Adrenal gland (tissue), 5 donors: ENCODE measurements around the gene PHLDB3.

Source experiments
- POLR2A ChIP-seq, 2 donors: fragments of 450-650 bp; IDR thresholded peaks; one replicate each; pipeline ENCODE4 v1.6.1; 2017; ENCODE audit warnings: antibody characterized with exemption in 2 of 2, mild to moderate bottlenecking in 2 of 2, moderate library complexity in 1 of 2
- TF ChIP-seq, protein P1 (sequence below), 6 experiments: fragments of 450-650 bp in 4 of 6; fragments of 200-600 bp in 2 of 6; sonication (generic) in 1 of 6; IDR thresholded peaks; 1 replicate in 5 of 6; 2 replicates in 1 of 6; pipeline versions ENCODE4 v1.5.1 to v1.8.0; 2016 to 2021; ENCODE audit warnings: antibody characterized with exemption in 6 of 6, mild to moderate bottlenecking in 2 of 6, moderate library complexity in 1 of 6
- donor health status: DM: no; HTN: no; CAD: no.

GRCh38 chr19:43538922-43539321 lies 34.4 kb upstream of the PHLDB3 start:
- TF ChIP-seq, protein P1, sequence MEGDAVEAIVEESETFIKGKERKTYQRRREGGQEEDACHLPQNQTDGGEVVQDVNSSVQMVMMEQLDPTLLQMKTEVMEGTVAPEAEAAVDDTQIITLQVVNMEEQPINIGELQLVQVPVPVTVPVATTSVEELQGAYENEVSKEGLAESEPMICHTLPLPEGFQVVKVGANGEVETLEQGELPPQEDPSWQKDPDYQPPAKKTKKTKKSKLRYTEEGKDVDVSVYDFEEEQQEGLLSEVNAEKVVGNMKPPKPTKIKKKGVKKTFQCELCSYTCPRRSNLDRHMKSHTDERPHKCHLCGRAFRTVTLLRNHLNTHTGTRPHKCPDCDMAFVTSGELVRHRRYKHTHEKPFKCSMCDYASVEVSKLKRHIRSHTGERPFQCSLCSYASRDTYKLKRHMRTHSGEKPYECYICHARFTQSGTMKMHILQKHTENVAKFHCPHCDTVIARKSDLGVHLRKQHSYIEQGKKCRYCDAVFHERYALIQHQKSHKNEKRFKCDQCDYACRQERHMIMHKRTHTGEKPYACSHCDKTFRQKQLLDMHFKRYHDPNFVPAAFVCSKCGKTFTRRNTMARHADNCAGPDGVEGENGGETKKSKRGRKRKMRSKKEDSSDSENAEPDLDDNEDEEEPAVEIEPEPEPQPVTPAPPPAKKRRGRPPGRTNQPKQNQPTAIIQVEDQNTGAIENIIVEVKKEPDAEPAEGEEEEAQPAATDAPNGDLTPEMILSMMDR (IDR thresholded peaks at IDR 0.05), result no peak
- no peak for TF ChIP-seq POLR2A (IDR thresholded peaks at IDR 0.05)
